ENCODE results near the gene SCN2B.

DNA sequence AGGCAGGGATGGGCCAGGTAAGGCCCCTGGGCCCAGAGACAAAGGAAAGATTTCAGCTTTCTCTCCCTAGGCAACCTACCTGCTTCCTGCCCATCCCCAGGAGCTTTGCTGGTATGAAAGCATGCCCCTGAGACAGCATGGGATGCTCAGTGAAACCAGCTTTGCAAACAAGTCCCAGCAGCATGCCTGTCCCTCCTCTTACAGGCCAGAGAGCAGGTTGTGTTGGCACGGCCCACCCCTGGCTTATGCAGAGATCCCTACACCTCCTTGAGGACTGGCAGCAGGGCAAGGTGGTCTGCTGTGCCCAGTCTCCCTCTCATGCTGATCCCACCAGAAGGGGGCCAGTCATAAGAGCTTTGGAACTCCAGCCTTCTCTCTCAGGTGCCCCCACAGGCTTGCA lies 26.9 kb downstream of the SCN2B start:
- TF ChIP-seq, protein P1, sequence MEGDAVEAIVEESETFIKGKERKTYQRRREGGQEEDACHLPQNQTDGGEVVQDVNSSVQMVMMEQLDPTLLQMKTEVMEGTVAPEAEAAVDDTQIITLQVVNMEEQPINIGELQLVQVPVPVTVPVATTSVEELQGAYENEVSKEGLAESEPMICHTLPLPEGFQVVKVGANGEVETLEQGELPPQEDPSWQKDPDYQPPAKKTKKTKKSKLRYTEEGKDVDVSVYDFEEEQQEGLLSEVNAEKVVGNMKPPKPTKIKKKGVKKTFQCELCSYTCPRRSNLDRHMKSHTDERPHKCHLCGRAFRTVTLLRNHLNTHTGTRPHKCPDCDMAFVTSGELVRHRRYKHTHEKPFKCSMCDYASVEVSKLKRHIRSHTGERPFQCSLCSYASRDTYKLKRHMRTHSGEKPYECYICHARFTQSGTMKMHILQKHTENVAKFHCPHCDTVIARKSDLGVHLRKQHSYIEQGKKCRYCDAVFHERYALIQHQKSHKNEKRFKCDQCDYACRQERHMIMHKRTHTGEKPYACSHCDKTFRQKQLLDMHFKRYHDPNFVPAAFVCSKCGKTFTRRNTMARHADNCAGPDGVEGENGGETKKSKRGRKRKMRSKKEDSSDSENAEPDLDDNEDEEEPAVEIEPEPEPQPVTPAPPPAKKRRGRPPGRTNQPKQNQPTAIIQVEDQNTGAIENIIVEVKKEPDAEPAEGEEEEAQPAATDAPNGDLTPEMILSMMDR (IDR thresholded peaks at IDR 0.05): no peak
- TF ChIP-seq POLR2AphosphoS5 (IDR thresholded peaks at IDR 0.05) (no peak), POLR2A (IDR thresholded peaks at IDR 0.05) (no peak), EP300 (IDR thresholded peaks at IDR 0.05) (no peak)

Measured in upper lobe of left lung (tissue), 4 donors.